ENCODE results near the gene TAF13.
"Not testable (repeated sequence)": the region's sequence is repeated elsewhere in the genome, so short reads cannot be mapped to it uniquely, and the experiment has no call there.

Gene TAF13

GRCh38 chr1:109091078-109091838, 15.5 kb upstream of the TAF13 start:
- ATAC-seq = peak; percentile 44 to 47

- peak; percentile 92 to 94 for ATAC-seq
These were observed 14.6 kb upstream of the TAF13 start, which contains the start of gene TMEM167B for GRCh38 chr1:109090196-109091077. Gene TMEM167B, plus strand, starts transcription at chr1:109090764. Its CDS starts 109 bp downstream, at chr1:109090873.

- no peak for ATAC-seq
These were observed 13.6 kb upstream of the TAF13 start for GRCh38 chr1:109089242-109090015.

GRCh38 chr1:109084563-109085517, 9.0 kb upstream of the TAF13 start:
- no peak for ATAC-seq

- no peak for ATAC-seq
These were observed 8.1 kb upstream of the TAF13 start for GRCh38 chr1:109083923-109084322.

- ATAC-seq = no peak
These were observed 7.7 kb upstream of the TAF13 start for GRCh38 chr1:109083501-109083900.

GRCh38 chr1:109080441-109081082, 4.8 kb upstream of the TAF13 start:
- no peak for ATAC-seq

GRCh38 chr1:109079240-109079622, 3.4 kb upstream of the TAF13 start:
- ATAC-seq = no peak

GRCh38 chr1:109078317-109078716, 2.5 kb upstream of the TAF13 start:
- ATAC-seq = no peak

GRCh38 chr1:109069294-109069693, 6.5 kb downstream of the TAF13 start:
- no peak for ATAC-seq

- ATAC-seq = no peak
These were observed 7.9 kb downstream of the TAF13 start for GRCh38 chr1:109067883-109068282.

GRCh38 chr1:109065137-109065536, 10.7 kb downstream of the TAF13 start:
- ATAC-seq = no peak

- no peak for ATAC-seq
These were observed 14.6 kb downstream of the TAF13 start for GRCh38 chr1:109061183-109061582.

GRCh38 chr1:109060707-109061106, 15.1 kb downstream of the TAF13 start:
- no peak for ATAC-seq

GRCh38 chr1:109059026-109059425, 16.8 kb downstream of the TAF13 start:
- no peak for ATAC-seq

- no peak for ATAC-seq
These were observed 19.7 kb downstream of the TAF13 start for GRCh38 chr1:109056064-109056463.

GRCh38 chr1:109052145-109052544, 23.7 kb downstream of the TAF13 start:
- ATAC-seq = not testable (repeated sequence)

GRCh38 chr1:109050228-109050995, 25.4 kb downstream of the TAF13 start:
- no peak for ATAC-seq

- no peak for ATAC-seq
These were observed 27.5 kb downstream of the TAF13 start for GRCh38 chr1:109048335-109048734.

GRCh38 chr1:109047339-109047738, 28.5 kb downstream of the TAF13 start:
- ATAC-seq = no peak
